OCI-LY7 (cell line): ENCODE measurements around the gene TMIE. TPM values are rescaled to one million over a fixed set of nuclear protein-coding genes. Genes with fewer than 3 reads are reported as not detected.

Experiments used
- BruUV-seq: library from RNA; stranded (reverse); fragments of 400-500 nt; replicated peaks from 2 replicates; lab custom pipeline; 2021; lab: Mats Ljungman, UMichigan
- CTCF ChIA-PET: fragments of 300-600 bp; sonication (Branson Sonifier 250); formaldehyde crosslinking; loops from one replicate; lab custom pipeline; 2022; ENCODE audit warnings: antibody characterized with exemption; ENCODE audit not compliant: unreplicated experiment; lab: Charles Lee
- POLR2A ChIA-PET: fragments of 300-600 bp; sonication (Branson Sonifier 250); formaldehyde crosslinking; loops from one replicate; lab custom pipeline; 2022; ENCODE audit warnings: antibody characterized with exemption; lab: Charles Lee
- DNase-seq: peaks from one replicate; pipeline ENCODE4 v3.0.0-alpha.2; 2015; ENCODE audit warnings: low spot score
- H2AFZ ChIP-seq: fragments of 200-600 bp; sonication (generic), shearing (Covaris generic); 2 replicates; pipeline ENCODE4 v1.6.1; 2014; ENCODE audit warnings: mild to moderate bottlenecking, antibody characterized with exemption, low read length, moderate library complexity
- H3K27ac ChIP-seq: fragments of 200-600 bp; sonication (generic); 2 replicates; pipeline ENCODE4 v1.5.1; 2014; ENCODE audit warnings: mixed run types, low read depth, mild to moderate bottlenecking, moderate library complexity, low read length, inconsistent platforms; ENCODE audit not compliant: poor library complexity, severe bottlenecking
- H3K36me3 ChIP-seq: fragments of 200-600 bp; sonication (generic); 2 replicates; pipeline ENCODE4 v1.6.1; 2014; ENCODE audit warnings: mild to moderate bottlenecking, antibody characterized with exemption, low read length, moderate library complexity, mixed read lengths; ENCODE audit not compliant: insufficient read depth
- H3K4me1 ChIP-seq: fragments of 200-600 bp; sonication (generic); 2 replicates; pipeline ENCODE4 v1.5.1; 2014; ENCODE audit warnings: mild to moderate bottlenecking, low read length; ENCODE audit not compliant: insufficient read depth, poor library complexity, severe bottlenecking
- H3K4me2 ChIP-seq: fragments of 200-600 bp; sonication (generic); 2 replicates; pipeline ENCODE4 v1.6.1; 2014; ENCODE audit warnings: mild to moderate bottlenecking, low read length
- H3K4me3 ChIP-seq: fragments of 200-600 bp; sonication (generic); 2 replicates; pipeline ENCODE4 v1.5.1; 2014; ENCODE audit warnings: mild to moderate bottlenecking, low read depth, low read length; ENCODE audit not compliant: poor library complexity, severe bottlenecking
- H3K79me2 ChIP-seq: fragments of 200-600 bp; sonication (generic); 2 replicates; pipeline ENCODE4 v1.6.1; 2016; ENCODE audit warnings: low read depth, mild to moderate bottlenecking, low read length, moderate library complexity, mixed read lengths; ENCODE audit not compliant: insufficient read depth
- H3K9me2 ChIP-seq: fragments of 200-600 bp; sonication (generic); 2 replicates; pipeline ENCODE4 v1.6.1; 2016; ENCODE audit warnings: mild to moderate bottlenecking, low read length, mixed read lengths; ENCODE audit not compliant: insufficient read depth
- H3K9me3 ChIP-seq: fragments of 200-600 bp; sonication (generic); 2 replicates; pipeline ENCODE4 v1.6.1; 2014; ENCODE audit warnings: mild to moderate bottlenecking, mixed run types, low read length, mixed read lengths
- H4K20me1 ChIP-seq: fragments of 200-600 bp; sonication (generic); 2 replicates; pipeline ENCODE4 v1.6.1; 2014; ENCODE audit warnings: mild to moderate bottlenecking, antibody characterized with exemption, low read length, moderate library complexity, mixed read lengths; ENCODE audit not compliant: insufficient read depth
- EZH2phosphoT487 ChIP-seq: fragments of 200-600 bp; sonication (generic); IDR thresholded peaks from 2 replicates; pipeline ENCODE4 v1.6.1; 2018; ENCODE audit warnings: low read depth, borderline replicate concordance, mild to moderate bottlenecking, mixed run types, antibody characterized with exemption, low read length, moderate library complexity, mixed read lengths
- intact Hi-C: fragments of 100-400 bp; cut with micrococcal nuclease; formaldehyde crosslinking; loops from one replicate; pipeline ENCODE4 v1.10.0; 2022; ENCODE audit not compliant: unreplicated experiment
- total RNA-seq, 2 experiments: library from RNA; depleted of rRNA in 1 of 2; stranded (reverse); fragments of >200 nt in 1 of 2; shearing (Covaris generic) in 1 of 2; gene quantifications; 2 replicates each; pipeline ENCODE4 v1.2.3, GENCODE V29; 2014 to 2022
- TF ChIP-seq, protein P1 (sequence below): fragments of 200-600 bp; sonication (generic); conservative IDR thresholded peaks from 2 replicates; pipeline ENCODE4 v1.5.1; 2014; ENCODE audit warnings: mild to moderate bottlenecking, antibody characterized with exemption, low read length, moderate library complexity, mixed read lengths

Gene TMIE
- total RNA-seq, 2 experiments from 2014 or later, result not detected

DNA sequence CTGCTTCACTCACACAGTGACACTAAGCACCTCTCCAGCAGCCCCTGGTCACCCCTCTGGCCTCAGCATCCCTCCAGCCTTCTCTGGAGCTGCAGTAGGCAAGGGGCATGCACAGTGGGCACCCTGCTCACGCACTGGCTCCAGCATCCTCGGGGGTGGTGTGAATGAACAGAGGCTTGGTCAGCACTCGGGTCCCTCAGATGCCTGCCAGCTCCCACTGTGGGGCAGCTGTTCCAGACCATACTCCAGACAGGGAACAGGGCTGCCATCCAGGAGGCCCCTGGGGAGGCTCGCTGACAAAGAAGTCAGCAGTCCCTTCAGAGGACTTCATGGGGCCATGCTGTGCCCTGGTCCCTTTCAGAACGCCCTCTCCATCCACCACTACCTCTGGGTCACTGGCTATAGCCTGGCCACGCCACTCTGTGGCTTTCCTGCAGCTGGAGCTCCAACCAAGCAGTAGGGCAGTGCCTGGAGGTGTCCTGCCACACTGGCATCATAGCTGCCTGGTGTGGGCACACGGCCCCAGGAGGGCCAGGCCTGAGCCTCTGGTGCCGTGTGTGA lies 34.1 kb upstream of the TMIE start:
- Histone ChIP-seq H3K79me2 (no peaks in the 10 kb centered on the region), H3K4me1 (no peaks in the 10 kb centered on the region), H4K20me1 (no peaks in the 10 kb centered on the region), H2AFZ (no peak overlapping the region), H3K27ac (no peak overlapping the region), H3K4me3 (no peak overlapping the region), H3K9me3 (no peaks in the 10 kb centered on the region), H3K4me2 (no peak overlapping the region), H3K36me3 (no peaks in the 10 kb centered on the region), H3K9me2 (no peaks in the 10 kb centered on the region)
- no peak for TF ChIP-seq EZH2phosphoT487
- TF ChIP-seq, protein P1, sequence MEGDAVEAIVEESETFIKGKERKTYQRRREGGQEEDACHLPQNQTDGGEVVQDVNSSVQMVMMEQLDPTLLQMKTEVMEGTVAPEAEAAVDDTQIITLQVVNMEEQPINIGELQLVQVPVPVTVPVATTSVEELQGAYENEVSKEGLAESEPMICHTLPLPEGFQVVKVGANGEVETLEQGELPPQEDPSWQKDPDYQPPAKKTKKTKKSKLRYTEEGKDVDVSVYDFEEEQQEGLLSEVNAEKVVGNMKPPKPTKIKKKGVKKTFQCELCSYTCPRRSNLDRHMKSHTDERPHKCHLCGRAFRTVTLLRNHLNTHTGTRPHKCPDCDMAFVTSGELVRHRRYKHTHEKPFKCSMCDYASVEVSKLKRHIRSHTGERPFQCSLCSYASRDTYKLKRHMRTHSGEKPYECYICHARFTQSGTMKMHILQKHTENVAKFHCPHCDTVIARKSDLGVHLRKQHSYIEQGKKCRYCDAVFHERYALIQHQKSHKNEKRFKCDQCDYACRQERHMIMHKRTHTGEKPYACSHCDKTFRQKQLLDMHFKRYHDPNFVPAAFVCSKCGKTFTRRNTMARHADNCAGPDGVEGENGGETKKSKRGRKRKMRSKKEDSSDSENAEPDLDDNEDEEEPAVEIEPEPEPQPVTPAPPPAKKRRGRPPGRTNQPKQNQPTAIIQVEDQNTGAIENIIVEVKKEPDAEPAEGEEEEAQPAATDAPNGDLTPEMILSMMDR, result no peak
- DNase-seq, result no peak
- intact Hi-C loops, result no loop called here
- no TSS peak for BruUV-seq
- CTCF ChIA-PET, result no interaction called here
- POLR2A ChIA-PET, result no interaction called here

DNA sequence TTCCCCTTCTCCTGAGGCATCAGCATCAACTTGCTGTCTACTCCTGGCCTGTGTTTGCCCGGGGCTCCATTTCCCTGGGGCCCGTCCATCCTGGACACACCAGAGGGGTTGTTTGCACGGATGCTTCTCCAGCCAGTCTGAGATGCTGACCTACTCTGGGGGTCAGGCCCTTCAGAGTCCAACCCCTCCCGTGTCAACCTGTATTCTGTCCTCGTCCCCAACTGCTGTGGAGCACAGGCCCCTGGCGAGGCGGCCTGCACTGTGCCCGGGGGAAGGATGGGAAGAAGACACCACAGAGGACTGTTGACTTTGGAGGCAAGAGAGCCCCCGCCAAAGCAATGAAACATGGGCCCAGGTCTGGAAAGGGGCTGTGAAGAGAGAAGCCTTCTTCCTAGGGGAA lies 33.5 kb upstream of the TMIE start:
- no peak overlapping the region for H3K27ac ChIP-seq
- H3K9me2 ChIP-seq, result no peaks in the 10 kb centered on the region
- H2AFZ ChIP-seq, result no peak overlapping the region
- no TSS peak for BruUV-seq
- H3K4me3 ChIP-seq, result no peak overlapping the region
- POLR2A ChIA-PET, result no interaction called here
- no peaks in the 10 kb centered on the region for H3K79me2 ChIP-seq
- intact Hi-C loops, result no loop called here
- H3K4me1 ChIP-seq, result no peaks in the 10 kb centered on the region
- H3K4me2 ChIP-seq, result no peak overlapping the region
- CTCF ChIA-PET, result no interaction called here
- DNase-seq, result no peak
- no peaks in the 10 kb centered on the region for H4K20me1 ChIP-seq
- no peaks in the 10 kb centered on the region for H3K36me3 ChIP-seq
- H3K9me3 ChIP-seq, result no peaks in the 10 kb centered on the region
- TF ChIP-seq EZH2phosphoT487, result no peak
- TF ChIP-seq, protein P1, result no peak

DNA sequence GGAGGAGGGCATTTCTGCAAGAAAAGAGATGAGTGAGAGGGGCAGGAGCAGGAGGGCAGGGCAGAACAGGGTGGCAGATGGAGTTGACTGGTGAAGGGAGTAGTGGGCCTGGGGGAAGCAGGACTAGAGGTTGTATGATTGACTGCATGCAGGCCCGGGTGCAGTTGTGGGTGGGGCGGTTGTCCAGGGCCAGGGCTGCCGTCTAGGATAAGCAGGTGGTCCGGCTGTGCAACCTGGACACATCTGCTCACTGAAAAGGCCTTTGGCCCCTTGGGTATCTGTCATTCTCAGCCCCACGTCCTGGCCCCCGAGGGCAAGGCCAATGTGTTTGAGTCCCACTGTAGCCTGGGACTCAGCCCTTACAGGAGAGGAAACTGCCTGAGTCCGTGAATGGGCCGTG lies 33.1 kb upstream of the TMIE start:
- no peaks in the 10 kb centered on the region for H3K9me2 ChIP-seq
- no peak overlapping the region for H2AFZ ChIP-seq
- intact Hi-C loops, result no loop called here
- H3K9me3 ChIP-seq, result no peaks in the 10 kb centered on the region
- CTCF ChIA-PET, result no interaction called here
- no peak overlapping the region for H3K4me2 ChIP-seq
- POLR2A ChIA-PET, result no interaction called here
- H3K79me2 ChIP-seq, result no peaks in the 10 kb centered on the region
- no TSS peak for BruUV-seq
- no peak overlapping the region for H3K4me3 ChIP-seq
- H3K27ac ChIP-seq, result no peak overlapping the region
- no peaks in the 10 kb centered on the region for H3K4me1 ChIP-seq
- no peaks in the 10 kb centered on the region for H3K36me3 ChIP-seq
- no peaks in the 10 kb centered on the region for H4K20me1 ChIP-seq
- TF ChIP-seq EZH2phosphoT487, result no peak
- TF ChIP-seq, protein P1, result no peak
- DNase-seq, result no peak
